ENCODE data around the gene CCL8. TPM values are rescaled to one million over a fixed set of nuclear protein-coding genes. Genes with fewer than 3 reads are reported as not detected.

CCL8 gene
- total and polyA plus RNA-seq, 2 of the 4 experiments (the other 2 are of a cell fraction): not detected

DNA sequence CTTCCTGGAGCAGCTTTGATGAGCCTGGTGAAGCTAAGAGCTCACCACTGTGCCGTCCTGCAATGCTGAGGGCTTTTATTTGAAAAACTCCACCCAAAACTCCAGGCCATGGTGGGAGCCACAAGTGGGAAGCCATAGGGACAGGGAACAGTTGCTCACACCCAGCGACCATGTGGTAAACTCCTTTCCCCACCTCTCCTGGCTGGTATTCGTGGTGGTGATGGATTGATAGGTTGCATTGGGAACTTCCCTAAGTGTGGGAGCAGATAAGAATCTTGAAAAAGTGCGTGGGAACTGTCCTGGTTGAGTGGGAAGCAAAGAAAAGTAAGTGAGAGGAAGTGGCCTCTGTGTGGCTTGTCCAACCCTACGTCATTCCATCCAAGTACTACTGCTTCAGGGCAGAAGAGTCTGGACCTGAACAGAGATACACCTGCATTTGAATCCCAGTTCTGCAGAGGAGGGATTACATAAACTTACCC lies 44.0 kb downstream of the CCL8 start, which contains the start of gene CCL1:
Gene CCL1, minus strand, starts transcription at position 51 of the 479 bp plus-strand sequence. CDS start 72 bp downstream, outside the sequence.
- no peak within 1 kb of the TSS for H3K4me3 ChIP-seq (ENCODE audit: insufficient read depth, low read depth, low read length)
- BruUV-seq (replicated peaks): no TSS peak
- H2BK120ac ChIP-seq (ENCODE audit: low read depth, low read length): no peak within 1 kb of the TSS
- H2AK5ac ChIP-seq (ENCODE audit: low read depth, low read length): no peak within 1 kb of the TSS
- no peak within 1 kb of the TSS for H2BK5ac ChIP-seq (ENCODE audit: low read depth, low read length, poor library complexity, severe bottlenecking)
- H4K5ac ChIP-seq (ENCODE audit: low read depth, low read length): no peak within 1 kb of the TSS
- no peak within 1 kb of the TSS for H3K9ac ChIP-seq (ENCODE audit: low read depth, low read length)
- H2AK9ac ChIP-seq (replicated peaks; ENCODE audit: low read depth, low read length, poor library complexity): no peak within 1 kb of the TSS
- H3K4me1 ChIP-seq (ENCODE audit: control insufficient read depth, insufficient read depth, low read length): no peaks in the 10 kb centered on the region
- CTCF ChIA-PET: interaction anchor here (0.6 to 4.1 kb wide), 5 partner anchors 33 to 282 kb away, joined by 3 to 82 read pairs (median 4); no protein-coding TSS in a partner anchor
- in situ Hi-C loops (cut with MboI; ENCODE audit: low sequenced_read_pairs) (loop anchor here (5.0 to 10.0 kb wide), 2 partner anchors 166 to 588 kb away; no protein-coding TSS in a partner anchor), dilution Hi-C loops (cut with HindIII; ENCODE audit: low sequenced_read_pairs, unreplicated experiment) (no loop called here), intact Hi-C loops (cut with micrococcal nuclease) (no loop called here)
- ATAC-seq (ENCODE audit: low read depth): no peak
- no peak within 1 kb of the TSS for H2BK20ac ChIP-seq (ENCODE audit: low read depth, low read length)
- H3K9me1 ChIP-seq (ENCODE audit: insufficient read depth, low read length): no peaks in the 10 kb centered on the region
- H4K8ac ChIP-seq (ENCODE audit: low read depth in 2 of 2, low read length in 2 of 2): no peak within 1 kb of the TSS
- no peak within 1 kb of the TSS for H2BK15ac ChIP-seq (ENCODE audit: low read depth, low read length)
- POLR2A ChIA-PET (ENCODE audit: unreplicated experiment): no interaction called here
- no CpG with 5 or more reads among the region's 5 CpGs for WGBS, 2 experiments (ENCODE audit: extremely low coverage in 2 of 2, insufficient read length in 1 of 2)
- no peak within 1 kb of the TSS for H3K18ac ChIP-seq (ENCODE audit: low read depth, low read length)
- H3K14ac ChIP-seq (replicated peaks; ENCODE audit: low read depth, low read length): no peak within 1 kb of the TSS
- H4K20me1 ChIP-seq (ENCODE audit: insufficient read depth, low read length): no peaks in the 10 kb centered on the region
- TF ChIP-seq RCOR1 (IDR thresholded peaks at IDR 0.05; ENCODE audit: insufficient replicate concordance, low read length) (no peak), MAFK (IDR thresholded peaks at IDR 0.05; ENCODE audit: low read depth, low read length) (no peak), SMC3 (IDR thresholded peaks at IDR 0.05; ENCODE audit: low read depth, low read length) (no peak), CHD1 (IDR thresholded peaks at IDR 0.05; ENCODE audit: low read depth, low read length) (no peak)
- TF ChIP-seq, protein P1, sequence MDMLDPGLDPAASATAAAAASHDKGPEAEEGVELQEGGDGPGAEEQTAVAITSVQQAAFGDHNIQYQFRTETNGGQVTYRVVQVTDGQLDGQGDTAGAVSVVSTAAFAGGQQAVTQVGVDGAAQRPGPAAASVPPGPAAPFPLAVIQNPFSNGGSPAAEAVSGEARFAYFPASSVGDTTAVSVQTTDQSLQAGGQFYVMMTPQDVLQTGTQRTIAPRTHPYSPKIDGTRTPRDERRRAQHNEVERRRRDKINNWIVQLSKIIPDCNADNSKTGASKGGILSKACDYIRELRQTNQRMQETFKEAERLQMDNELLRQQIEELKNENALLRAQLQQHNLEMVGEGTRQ (IDR thresholded peaks at IDR 0.05; ENCODE audit: low read depth, low read length): no peak
- H3K79me1 ChIP-seq (ENCODE audit: low read depth in 1 of 2, low read length in 2 of 2): no peaks in the 10 kb centered on the region
- H3K4ac ChIP-seq (ENCODE audit: low read depth, low read length): no peak within 1 kb of the TSS
- no peak within 1 kb of the TSS for H3K23ac ChIP-seq (ENCODE audit: low read depth, low read length)
- no peak within 1 kb of the TSS for H3K56ac ChIP-seq (ENCODE audit: extremely low read depth, insufficient read depth, low read length)
- no peak for DNase-seq
- peaks cover 19% of the 10 kb centered on the region for H3K27me3 ChIP-seq (ENCODE audit: control insufficient read depth, insufficient read depth, low read length)
- no peak within 1 kb of the TSS for H2AFZ ChIP-seq (replicated peaks; ENCODE audit: low read length, poor library complexity)
- no peaks in the 10 kb centered on the region for H3K36me3 ChIP-seq (ENCODE audit: control insufficient read depth, insufficient read depth, low read length)
- H3K27ac ChIP-seq (ENCODE audit: insufficient read depth, low read length): no peak within 1 kb of the TSS
- H3K9me3 ChIP-seq (ENCODE audit: control insufficient read depth, insufficient read depth, low read length): no peaks in the 10 kb centered on the region
- no peak within 1 kb of the TSS for H4K91ac ChIP-seq (ENCODE audit: insufficient read depth, low read depth, low read length)
- no peak within 1 kb of the TSS for H3K4me2 ChIP-seq (ENCODE audit: low read depth, low read length)

All from IMR-90 (cell line).